Tibial nerve (tissue), 3 donors: Measurements from ENCODE around the gene SPATS2.

Experiments used
- CTCF ChIP-seq, 5 experiments: fragments of 200-600 bp in 3 of 5; fragments of 450-650 bp in 2 of 5; sonication (generic) in 3 of 5; IDR thresholded peaks; one replicate each; pipeline ENCODE4 v1.5.1; 2016 to 2019; ENCODE audit warnings: antibody characterized with exemption in 5 of 5, mild to moderate bottlenecking in 3 of 5, moderate library complexity in 2 of 5
- POLR2A ChIP-seq, 2 donors: fragments of 450-650 bp; IDR thresholded peaks; one replicate each; pipeline ENCODE4 v1.6.1; 2017; ENCODE audit warnings: antibody characterized with exemption in 2 of 2, mild to moderate bottlenecking in 2 of 2, moderate library complexity in 2 of 2

- TF ChIP-seq POLR2A (IDR thresholded peaks at IDR 0.05) = no peak
- TF ChIP-seq CTCF (IDR thresholded peaks at IDR 0.05) = peak; percentile 59 to 78 (median 73)
Observed at GRCh38 chr12:49331380-49332222, 35.7 kb upstream of the SPATS2 start.
